Mesothelial cell of epicardium (in vitro differentiated cells): ENCODE data around the gene TRDMT1. TPM values are rescaled to one million over a fixed set of nuclear protein-coding genes. Genes with fewer than 3 reads are reported as not detected.
A peak's percentile ranks its signal among the peaks of the same experiment; 100 is the strongest.

Source experiments
- DNase-seq, 2 experiments: peaks; one replicate each; pipeline ENCODE4 v3.0.0; 2021; ENCODE audit warnings: low spot score in 2 of 2; ENCODE audit not compliant: unreplicated experiment in 2 of 2
- H3K27ac Mint-ChIP-seq: 2 replicates; pipeline ENCODE4 v1.8.0; 2021; ENCODE audit warnings: mixed read lengths
- H3K27me3 Mint-ChIP-seq: 2 replicates; pipeline ENCODE4 v1.8.0; 2021; ENCODE audit warnings: low read depth, mixed read lengths
- H3K36me3 Mint-ChIP-seq: 2 replicates; pipeline ENCODE4 v1.8.0; 2021; ENCODE audit warnings: mixed read lengths
- H3K4me1 Mint-ChIP-seq: 2 replicates; pipeline ENCODE4 v1.8.0; 2021; ENCODE audit warnings: mixed read lengths
- H3K4me3 Mint-ChIP-seq: 2 replicates; pipeline ENCODE4 v1.8.0; 2021; ENCODE audit warnings: mild to moderate bottlenecking, moderate library complexity, mixed read lengths
- H3K9me3 Mint-ChIP-seq: 2 replicates; pipeline ENCODE4 v1.8.0; 2021; ENCODE audit warnings: mixed read lengths
- total RNA-seq: library from RNA; stranded (reverse); gene quantifications from 3 replicates; pipeline ENCODE4 v1.2.1, GENCODE V29; 2021
- TF ChIP-seq, protein P1 (sequence below): fragments of 200-600 bp; sonication (generic); IDR thresholded peaks from one replicate; pipeline ENCODE4 v1.5.0; 2021; ENCODE audit warnings: antibody characterized with exemption; ENCODE audit not compliant: unreplicated experiment

TRDMT1 gene
- total RNA-seq, 1 donor from 2014 or later = 8.2 TPM

DNA sequence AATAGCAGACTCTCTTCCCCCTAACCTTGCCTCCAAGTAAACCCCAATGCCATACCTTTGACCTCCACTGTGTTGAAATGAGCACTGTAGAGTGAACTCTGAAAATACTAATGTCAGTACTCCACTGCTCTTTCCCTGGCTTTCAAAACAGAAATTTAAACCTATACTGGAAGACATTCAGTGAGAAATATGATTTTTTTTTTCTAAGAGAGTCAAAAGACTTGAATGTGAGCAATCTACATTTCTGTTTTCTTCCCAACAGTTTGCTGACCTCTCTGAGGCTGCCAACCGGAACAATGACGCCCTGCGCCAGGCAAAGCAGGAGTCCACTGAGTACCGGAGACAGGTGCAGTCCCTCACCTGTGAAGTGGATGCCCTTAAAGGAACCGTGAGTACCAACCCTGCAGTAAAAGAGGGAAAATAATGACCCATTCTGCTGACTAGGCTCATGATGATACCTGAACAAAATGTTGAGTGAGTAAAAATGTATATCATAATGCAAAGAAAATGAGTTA, 33.0 kb upstream of the TRDMT1 start:
- DNase-seq = no peak
- TF ChIP-seq, protein P1, sequence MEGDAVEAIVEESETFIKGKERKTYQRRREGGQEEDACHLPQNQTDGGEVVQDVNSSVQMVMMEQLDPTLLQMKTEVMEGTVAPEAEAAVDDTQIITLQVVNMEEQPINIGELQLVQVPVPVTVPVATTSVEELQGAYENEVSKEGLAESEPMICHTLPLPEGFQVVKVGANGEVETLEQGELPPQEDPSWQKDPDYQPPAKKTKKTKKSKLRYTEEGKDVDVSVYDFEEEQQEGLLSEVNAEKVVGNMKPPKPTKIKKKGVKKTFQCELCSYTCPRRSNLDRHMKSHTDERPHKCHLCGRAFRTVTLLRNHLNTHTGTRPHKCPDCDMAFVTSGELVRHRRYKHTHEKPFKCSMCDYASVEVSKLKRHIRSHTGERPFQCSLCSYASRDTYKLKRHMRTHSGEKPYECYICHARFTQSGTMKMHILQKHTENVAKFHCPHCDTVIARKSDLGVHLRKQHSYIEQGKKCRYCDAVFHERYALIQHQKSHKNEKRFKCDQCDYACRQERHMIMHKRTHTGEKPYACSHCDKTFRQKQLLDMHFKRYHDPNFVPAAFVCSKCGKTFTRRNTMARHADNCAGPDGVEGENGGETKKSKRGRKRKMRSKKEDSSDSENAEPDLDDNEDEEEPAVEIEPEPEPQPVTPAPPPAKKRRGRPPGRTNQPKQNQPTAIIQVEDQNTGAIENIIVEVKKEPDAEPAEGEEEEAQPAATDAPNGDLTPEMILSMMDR = no peak
- H3K4me1 Mint-ChIP-seq = peaks cover 25% of the 10 kb centered on the region
- H3K36me3 Mint-ChIP-seq = peaks cover 25% of the 10 kb centered on the region
- H3K9me3 Mint-ChIP-seq = no peaks in the 10 kb centered on the region
- H3K4me3 Mint-ChIP-seq = peak overlapping the region; percentile 41
- H3K27ac Mint-ChIP-seq = no peak overlapping the region
- peaks cover 3% of the 10 kb centered on the region for H3K27me3 Mint-ChIP-seq

DNA sequence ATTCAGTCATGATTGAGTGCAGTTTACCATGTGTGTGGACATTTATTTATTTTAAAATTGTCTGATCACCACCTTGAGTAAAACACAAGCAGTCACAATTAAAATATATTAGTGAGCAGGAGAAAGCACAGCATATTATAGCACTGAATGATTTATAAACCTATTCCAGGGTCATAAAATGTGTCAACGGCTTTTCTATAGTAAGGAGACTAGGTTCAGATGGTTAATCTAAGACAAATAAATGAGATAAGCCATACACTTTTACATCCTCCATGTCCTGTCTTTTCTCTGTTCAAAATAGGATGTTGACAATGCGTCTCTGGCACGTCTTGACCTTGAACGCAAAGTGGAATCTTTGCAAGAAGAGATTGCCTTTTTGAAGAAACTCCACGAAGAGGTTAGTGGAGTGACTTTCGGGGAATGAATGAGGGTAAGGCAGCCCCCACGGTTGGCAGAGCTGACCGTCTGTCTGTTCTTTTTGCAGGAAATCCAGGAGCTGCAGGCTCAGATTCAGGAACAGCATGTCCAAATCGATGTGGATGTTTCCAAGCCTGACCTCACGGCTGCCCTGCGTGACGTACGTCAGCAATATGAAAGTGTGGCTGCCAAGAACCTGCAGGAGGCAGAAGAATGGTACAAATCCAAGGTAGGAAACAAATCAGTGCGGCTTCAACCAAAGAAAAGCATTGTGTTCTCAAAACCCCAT, 32.0 kb upstream of the TRDMT1 start:
- peaks cover 12% of the 10 kb centered on the region for H3K27me3 Mint-ChIP-seq
- no peak for DNase-seq
- peaks cover 28% of the 10 kb centered on the region for H3K4me1 Mint-ChIP-seq
- TF ChIP-seq, protein P1 = no peak
- no peaks in the 10 kb centered on the region for H3K9me3 Mint-ChIP-seq
- no peak overlapping the region for H3K27ac Mint-ChIP-seq
- H3K36me3 Mint-ChIP-seq = peaks cover 25% of the 10 kb centered on the region
- peak overlapping the region; percentile 36 for H3K4me3 Mint-ChIP-seq

DNA sequence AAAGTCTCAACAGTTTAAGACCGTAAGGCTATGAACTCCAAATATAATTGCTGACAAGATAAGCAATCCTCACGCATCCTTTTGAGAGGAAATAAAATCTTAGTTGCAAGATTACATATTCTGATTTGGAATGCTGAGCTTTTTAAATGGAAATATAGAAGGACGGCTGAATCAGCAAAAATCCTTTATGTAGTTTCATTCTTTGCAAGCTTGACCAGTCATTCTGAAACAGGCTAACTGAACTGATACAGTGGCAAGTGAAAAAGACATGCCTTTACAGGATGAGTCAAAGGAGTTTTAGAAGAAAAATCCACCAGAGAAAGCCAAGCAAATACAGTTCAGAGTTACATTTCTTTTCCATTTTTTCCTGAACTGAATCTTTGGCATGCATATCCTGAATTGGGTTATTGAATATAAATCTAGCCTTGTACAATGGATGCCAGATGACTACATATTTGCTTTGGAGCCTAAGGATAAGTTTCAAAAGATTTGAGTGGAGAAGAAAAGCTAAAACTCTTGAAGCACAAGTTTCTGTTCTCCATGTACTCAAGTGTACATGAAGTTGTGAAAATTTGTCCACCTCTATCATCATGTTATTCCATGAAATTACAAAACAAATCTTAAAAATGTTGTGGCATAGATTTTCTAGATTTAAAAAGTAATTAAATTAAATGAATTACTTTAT, 30.9 kb upstream of the TRDMT1 start:
- TF ChIP-seq, protein P1 = no peak
- H3K4me1 Mint-ChIP-seq = peaks cover 37% of the 10 kb centered on the region
- H3K4me3 Mint-ChIP-seq = peak overlapping the region; percentile 92
- H3K36me3 Mint-ChIP-seq = peaks cover 25% of the 10 kb centered on the region
- H3K27me3 Mint-ChIP-seq = peaks cover 22% of the 10 kb centered on the region
- H3K27ac Mint-ChIP-seq = peak overlapping the region; percentile 30
- no peak for DNase-seq
- no peaks in the 10 kb centered on the region for H3K9me3 Mint-ChIP-seq

DNA sequence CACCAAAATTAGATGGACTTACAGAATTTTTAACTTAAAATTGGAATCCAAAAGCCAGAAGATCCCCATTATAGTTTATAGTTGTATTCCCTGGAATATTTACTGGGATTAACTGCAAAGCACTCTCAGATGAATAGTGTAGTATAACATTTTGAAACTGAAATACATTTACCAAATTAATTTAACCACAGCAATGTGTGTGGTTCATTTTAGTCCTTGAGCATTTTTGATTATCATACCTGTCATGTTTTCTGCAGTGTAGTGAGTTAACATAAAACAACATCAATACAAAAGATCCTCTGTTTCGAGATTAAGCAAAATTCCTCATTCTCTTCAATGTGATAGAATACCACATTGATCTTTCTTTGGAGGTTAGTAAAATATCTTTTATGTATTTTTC, 30.3 kb upstream of the TRDMT1 start:
- no peak for DNase-seq
- TF ChIP-seq, protein P1 = no peak
- Mint-ChIP-seq H3K4me3 (peak overlapping the region; percentile 92), H3K9me3 (no peaks in the 10 kb centered on the region), H3K36me3 (peaks cover 25% of the 10 kb centered on the region), H3K27ac (peak overlapping the region; percentile 95), H3K4me1 (peaks cover 43% of the 10 kb centered on the region), H3K27me3 (peaks cover 28% of the 10 kb centered on the region)

DNA sequence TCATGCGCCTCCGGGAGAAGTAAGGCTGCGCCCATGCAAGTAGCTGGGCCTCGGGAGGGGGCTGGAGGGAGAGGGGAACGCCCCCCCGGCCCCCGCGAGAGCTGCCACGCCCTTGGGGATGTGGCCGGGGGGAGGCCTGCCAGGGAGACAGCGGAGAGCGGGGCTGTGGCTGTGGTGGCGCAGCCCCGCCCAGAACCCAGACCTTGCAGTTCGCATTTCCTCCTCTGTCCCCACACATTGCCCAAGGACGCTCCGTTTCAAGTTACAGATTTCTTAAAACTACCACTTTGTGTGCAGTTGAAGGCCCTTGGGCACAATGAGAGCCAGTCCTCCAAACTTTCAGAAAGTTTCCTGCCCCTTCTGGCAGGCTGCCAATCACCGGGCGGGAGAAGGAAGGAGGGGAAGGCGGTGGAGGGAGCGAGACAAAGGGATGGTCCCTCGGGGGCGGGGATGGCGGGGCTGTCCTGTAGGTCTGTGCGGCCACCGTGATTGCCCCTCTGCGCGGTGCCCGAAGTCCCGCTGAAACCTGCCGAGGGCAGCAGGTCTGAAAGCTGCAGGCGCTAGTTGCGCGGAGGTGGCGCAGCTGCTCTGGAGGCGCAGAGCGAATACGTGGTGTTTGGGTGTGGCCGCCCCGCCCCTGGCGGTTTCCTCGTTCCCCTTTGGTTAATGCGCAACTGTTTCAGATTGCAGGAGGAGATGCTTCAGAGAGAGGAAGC, 28.7 kb upstream of the TRDMT1 start:
- peaks cover 13% of the 10 kb centered on the region for H3K36me3 Mint-ChIP-seq
- DNase-seq = peak; percentile 56 to 77
- H3K9me3 Mint-ChIP-seq = no peaks in the 10 kb centered on the region
- peak overlapping the region; percentile 92 for H3K4me3 Mint-ChIP-seq
- TF ChIP-seq, protein P1 = no peak
- peak overlapping the region; percentile 95 for H3K27ac Mint-ChIP-seq
- peaks cover 33% of the 10 kb centered on the region for H3K27me3 Mint-ChIP-seq
- peaks cover 40% of the 10 kb centered on the region for H3K4me1 Mint-ChIP-seq
